Stimulated activated effector memory CD8-positive, alpha-beta T cell treated with anti-CD3 and anti-CD28 coated beads, Interleukin-12 subunit alpha, Interleukin-12 subunit beta, amount 100 ng/mL, for 72 hours (primary cell): Measurements from ENCODE around the gene ASPDH.

Experiments used
- ATAC-seq: fragments of 150-1000 bp; cut with Tn5 transposase; 2 replicates; pipeline ENCODE4 v1.10.0; 2021
- DNase-seq, 2 donors: peaks; one replicate each; pipeline ENCODE4 v3.0.0; 2021 to 2022; ENCODE audit warnings: low spot score in 2 of 2
- H3K27ac Mint-ChIP-seq: one replicate; pipeline ENCODE4 v1.8.0; 2022; ENCODE audit warnings: mild to moderate bottlenecking, mixed read lengths
- H3K36me3 Mint-ChIP-seq: one replicate; pipeline ENCODE4 v1.8.0; 2022; ENCODE audit warnings: mild to moderate bottlenecking, mixed read lengths
- H3K4me1 Mint-ChIP-seq: one replicate; pipeline ENCODE4 v1.8.0; 2022; ENCODE audit warnings: mixed read lengths
- H3K4me3 Mint-ChIP-seq: one replicate; pipeline ENCODE4 v1.8.0; 2022; ENCODE audit warnings: mild to moderate bottlenecking, mixed read lengths
- H3K9me3 Mint-ChIP-seq: one replicate; pipeline ENCODE4 v1.8.0; 2022; ENCODE audit warnings: mixed read lengths

The ASPDH gene

GRCh38 chr19:50498219-50499056, 15.3 kb downstream of the ASPDH start:
- H3K4me3 Mint-ChIP-seq: no peak overlapping the region
- no peak for ATAC-seq
- no peaks in the 10 kb centered on the region for H3K4me1 Mint-ChIP-seq

GRCh38 chr19:50497022-50497405, 16.7 kb downstream of the ASPDH start:
- Mint-ChIP-seq H3K27ac (no peak overlapping the region), H3K4me3 (no peak overlapping the region), H3K4me1 (peaks cover 6% of the 10 kb centered on the region), H3K36me3 (peaks cover 10% of the 10 kb centered on the region), H3K9me3 (no peaks in the 10 kb centered on the region)
- ATAC-seq (no peak), DNase-seq (no peak)

More at GRCh38 chr19:50498219-50499056, 15.3 kb downstream of the ASPDH start:
- no peaks in the 10 kb centered on the region for H3K9me3 Mint-ChIP-seq
- no peak for DNase-seq
- H3K27ac Mint-ChIP-seq: no peak overlapping the region
- peaks cover 5% of the 10 kb centered on the region for H3K36me3 Mint-ChIP-seq

- Mint-ChIP-seq H3K4me3 (no peak overlapping the region), H3K4me1 (peaks cover 12% of the 10 kb centered on the region), H3K27ac (no peak overlapping the region), H3K9me3 (no peaks in the 10 kb centered on the region), H3K36me3 (peaks cover 13% of the 10 kb centered on the region)
- DNase-seq (no peak), ATAC-seq (peak; percentile 18)
Measured at GRCh38 chr19:50496189-50497021, 17.3 kb downstream of the ASPDH start.

- peaks cover 22% of the 10 kb centered on the region for H3K36me3 Mint-ChIP-seq
- no peak for ATAC-seq
- peaks cover 21% of the 10 kb centered on the region for H3K4me1 Mint-ChIP-seq
- H3K27ac Mint-ChIP-seq: peak overlapping the region; percentile 90
- no peaks in the 10 kb centered on the region for H3K9me3 Mint-ChIP-seq
- DNase-seq: no peak
- no peak overlapping the region for H3K4me3 Mint-ChIP-seq
Measured at GRCh38 chr19:50495020-50495531, 18.6 kb downstream of the ASPDH start.

GRCh38 chr19:50494186-50495019, 19.3 kb downstream of the ASPDH start:
- peaks cover 25% of the 10 kb centered on the region for H3K4me1 Mint-ChIP-seq
- no peak overlapping the region for H3K4me3 Mint-ChIP-seq
- ATAC-seq (no peak), DNase-seq (no peak)
- no peaks in the 10 kb centered on the region for H3K9me3 Mint-ChIP-seq
- H3K36me3 Mint-ChIP-seq: peaks cover 27% of the 10 kb centered on the region
- H3K27ac Mint-ChIP-seq: peak overlapping the region; percentile 90

- Mint-ChIP-seq H3K4me1 (peaks cover 37% of the 10 kb centered on the region), H3K36me3 (peaks cover 36% of the 10 kb centered on the region), H3K27ac (peak overlapping the region; percentile 11), H3K9me3 (no peaks in the 10 kb centered on the region), H3K4me3 (no peak overlapping the region)
- DNase-seq (no peak), ATAC-seq (no peak)
Measured at GRCh38 chr19:50493171-50493570, 20.5 kb downstream of the ASPDH start.

- H3K9me3 Mint-ChIP-seq: no peaks in the 10 kb centered on the region
- peak overlapping the region; percentile 80 for H3K27ac Mint-ChIP-seq
- peak; percentile 87 for ATAC-seq
- DNase-seq: no peak
- H3K4me1 Mint-ChIP-seq: peaks cover 42% of the 10 kb centered on the region
- peak overlapping the region; percentile 55 for H3K4me3 Mint-ChIP-seq
- peaks cover 36% of the 10 kb centered on the region for H3K36me3 Mint-ChIP-seq
Measured at GRCh38 chr19:50492303-50493052, 21.2 kb downstream of the ASPDH start.

GRCh38 chr19:50490991-50491472, 22.7 kb downstream of the ASPDH start:
- H3K9me3 Mint-ChIP-seq: no peaks in the 10 kb centered on the region
- DNase-seq (no peak), ATAC-seq (no peak)
- peaks cover 49% of the 10 kb centered on the region for H3K4me1 Mint-ChIP-seq
- peak overlapping the region; percentile 80 for H3K27ac Mint-ChIP-seq
- no peak overlapping the region for H3K4me3 Mint-ChIP-seq
- peaks cover 36% of the 10 kb centered on the region for H3K36me3 Mint-ChIP-seq

GRCh38 chr19:50490411-50490811, 23.3 kb downstream of the ASPDH start:
- DNase-seq (no peak), ATAC-seq (no peak)
- Mint-ChIP-seq H3K4me1 (peaks cover 53% of the 10 kb centered on the region), H3K27ac (no peak overlapping the region), H3K36me3 (peaks cover 39% of the 10 kb centered on the region), H3K9me3 (no peaks in the 10 kb centered on the region), H3K4me3 (no peak overlapping the region)

- no peak overlapping the region for H3K4me3 Mint-ChIP-seq
- H3K4me1 Mint-ChIP-seq: peaks cover 57% of the 10 kb centered on the region
- peak overlapping the region; percentile 57 for H3K27ac Mint-ChIP-seq
- DNase-seq (no peak), ATAC-seq (no peak)
- H3K9me3 Mint-ChIP-seq: no peaks in the 10 kb centered on the region
- H3K36me3 Mint-ChIP-seq: peaks cover 48% of the 10 kb centered on the region
Measured at GRCh38 chr19:50489461-50490011, 24.2 kb downstream of the ASPDH start.

GRCh38 chr19:50488389-50489194, 25.1 kb downstream of the ASPDH start:
- H3K4me3 Mint-ChIP-seq: no peak overlapping the region
- peak overlapping the region; percentile 57 for H3K27ac Mint-ChIP-seq
- H3K4me1 Mint-ChIP-seq: peaks cover 57% of the 10 kb centered on the region
- no peak for DNase-seq
- ATAC-seq: no peak
- H3K36me3 Mint-ChIP-seq: peaks cover 52% of the 10 kb centered on the region
- H3K9me3 Mint-ChIP-seq: no peaks in the 10 kb centered on the region

GRCh38 chr19:50486823-50487515, 26.7 kb downstream of the ASPDH start:
- peak overlapping the region; percentile 57 for H3K27ac Mint-ChIP-seq
- peaks cover 51% of the 10 kb centered on the region for H3K4me1 Mint-ChIP-seq
- DNase-seq (peak in 1 of 2 donors; percentile 79), ATAC-seq (peak; percentile 40)
- no peak overlapping the region for H3K4me3 Mint-ChIP-seq
- H3K9me3 Mint-ChIP-seq: no peaks in the 10 kb centered on the region
- peaks cover 56% of the 10 kb centered on the region for H3K36me3 Mint-ChIP-seq
